Measurements from ENCODE around the gene C4orf36. TPM values are rescaled to one million over a fixed set of nuclear protein-coding genes. Genes with fewer than 3 reads are reported as not detected.

C4orf36 gene
- total RNA-seq, 1 donor from 2014 or later, result 8.6 TPM

DNA sequence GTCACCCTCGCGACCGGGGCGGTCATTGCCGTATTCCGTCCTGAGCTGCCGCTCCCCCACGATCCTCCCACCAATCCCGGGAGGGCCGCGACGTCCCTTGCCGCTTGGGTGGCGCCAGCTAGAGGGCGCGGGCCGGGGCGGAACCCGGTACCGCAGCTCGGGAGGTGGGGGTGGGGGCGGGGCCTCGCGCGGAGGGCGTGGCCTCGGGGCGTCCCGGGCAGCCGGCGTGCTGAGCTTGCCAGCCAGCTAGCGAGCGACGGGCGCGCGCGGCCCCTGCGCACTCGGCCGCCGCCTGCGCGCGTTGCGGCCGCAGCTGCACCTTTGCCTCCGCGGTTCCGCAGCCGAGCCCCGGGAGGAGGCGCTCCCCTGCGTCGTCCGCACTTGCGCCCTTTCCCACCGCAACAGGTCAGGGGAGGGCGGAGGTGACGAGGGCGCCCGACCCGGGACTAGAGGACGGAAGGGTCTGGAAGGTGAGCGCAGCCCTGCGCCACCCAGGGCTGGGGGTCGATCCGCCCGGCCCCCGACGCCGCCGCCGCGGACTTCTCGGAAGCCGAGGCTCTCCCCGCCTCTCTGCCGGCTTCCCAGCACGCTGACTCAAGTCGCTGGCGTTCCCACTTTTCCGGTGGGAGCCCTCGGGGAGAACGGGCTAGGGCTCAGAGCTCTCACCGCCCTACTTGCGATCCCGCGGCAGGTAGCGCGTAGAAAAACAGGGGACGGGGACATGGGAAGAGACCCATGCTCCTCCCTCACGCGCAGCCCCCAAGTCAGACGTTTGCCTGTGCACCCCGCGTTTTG lies 42.7 kb upstream of the C4orf36 start, which contains the start of gene AFF1:
TSS of gene AFF1 (plus strand) at position 241 of the 795 bp plus-strand sequence. CDS start 13,523 bp downstream, outside the sequence.
- Mint-ChIP-seq H3K27ac (peak within 1 kb of the TSS; percentile 40), H3K4me1 (peaks cover 27% of the 10 kb centered on the region), H3K9me3 (no peaks in the 10 kb centered on the region), H3K4me3 (peak within 1 kb of the TSS; percentile 93), H3K27me3 (ENCODE audit: insufficient read depth, low read depth) (peaks cover 19% of the 10 kb centered on the region), H3K36me3 (no peaks in the 10 kb centered on the region)
- peak; percentile 94 for DNase-seq (ENCODE audit: low spot score)
- Histone ChIP-seq H3K4me1 (peaks cover 25% of the 10 kb centered on the region), H2AFZ (replicated peaks) (peak within 1 kb of the TSS; percentile 91), H3K36me3 (no peaks in the 10 kb centered on the region), H3K9ac (peak within 1 kb of the TSS; percentile 7), H3K79me2 (ENCODE audit: low read depth) (peaks cover 47% of the 10 kb centered on the region), H3K9me3 (ENCODE audit: low read depth) (no peaks in the 10 kb centered on the region), H3K27me3 (peaks cover 18% of the 10 kb centered on the region), H3K27ac (no peak within 1 kb of the TSS), H3K4me2 (peak within 1 kb of the TSS; percentile 94), H3K4me3 (peak within 1 kb of the TSS; percentile 78), H3F3A (ENCODE audit: low read depth) (peaks cover 30% of the 10 kb centered on the region), H4K20me1 (ENCODE audit: low read depth) (no peaks in the 10 kb centered on the region)
- TF ChIP-seq, protein P1, sequence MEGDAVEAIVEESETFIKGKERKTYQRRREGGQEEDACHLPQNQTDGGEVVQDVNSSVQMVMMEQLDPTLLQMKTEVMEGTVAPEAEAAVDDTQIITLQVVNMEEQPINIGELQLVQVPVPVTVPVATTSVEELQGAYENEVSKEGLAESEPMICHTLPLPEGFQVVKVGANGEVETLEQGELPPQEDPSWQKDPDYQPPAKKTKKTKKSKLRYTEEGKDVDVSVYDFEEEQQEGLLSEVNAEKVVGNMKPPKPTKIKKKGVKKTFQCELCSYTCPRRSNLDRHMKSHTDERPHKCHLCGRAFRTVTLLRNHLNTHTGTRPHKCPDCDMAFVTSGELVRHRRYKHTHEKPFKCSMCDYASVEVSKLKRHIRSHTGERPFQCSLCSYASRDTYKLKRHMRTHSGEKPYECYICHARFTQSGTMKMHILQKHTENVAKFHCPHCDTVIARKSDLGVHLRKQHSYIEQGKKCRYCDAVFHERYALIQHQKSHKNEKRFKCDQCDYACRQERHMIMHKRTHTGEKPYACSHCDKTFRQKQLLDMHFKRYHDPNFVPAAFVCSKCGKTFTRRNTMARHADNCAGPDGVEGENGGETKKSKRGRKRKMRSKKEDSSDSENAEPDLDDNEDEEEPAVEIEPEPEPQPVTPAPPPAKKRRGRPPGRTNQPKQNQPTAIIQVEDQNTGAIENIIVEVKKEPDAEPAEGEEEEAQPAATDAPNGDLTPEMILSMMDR (IDR thresholded peaks at IDR 0.05), result peak; percentile 48
- TF ChIP-seq EZH2phosphoT487 (IDR thresholded peaks at IDR 0.05) (no peak), EZH2 (IDR thresholded peaks at IDR 0.05) (no peak)

DNA sequence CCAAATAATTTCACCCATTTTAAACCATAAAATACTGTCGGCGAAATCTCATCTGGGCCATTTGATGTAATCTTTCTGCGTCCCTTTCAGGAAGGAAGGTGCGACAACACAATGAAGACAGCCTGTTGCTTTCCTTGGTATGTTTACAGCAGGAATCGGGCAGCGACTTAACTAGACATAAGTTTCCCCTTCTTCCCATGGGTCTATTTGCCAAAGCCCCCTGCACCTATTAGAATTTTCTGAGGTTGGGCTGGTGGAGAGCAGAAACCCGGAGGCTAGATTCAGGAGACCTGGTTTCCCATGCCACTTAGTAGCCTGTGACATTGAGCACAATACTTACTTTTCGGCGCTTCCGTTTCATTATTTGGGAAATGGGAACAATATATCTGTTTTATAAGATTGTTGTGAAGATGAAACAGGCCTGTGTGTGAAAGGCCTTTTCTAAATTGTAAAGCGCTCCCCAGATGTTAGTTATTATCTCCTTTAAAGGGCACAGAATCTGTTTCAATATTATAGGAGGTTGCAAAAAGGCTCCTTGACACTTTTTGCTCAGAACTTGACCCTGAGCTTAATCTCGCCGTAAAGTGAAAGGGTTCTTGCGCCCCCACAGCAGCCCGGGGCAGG lies 42.0 kb upstream of the C4orf36 start:
- Histone ChIP-seq H3K4me1 (peaks cover 18% of the 10 kb centered on the region), H3K9me3 (ENCODE audit: low read depth) (no peaks in the 10 kb centered on the region), H4K20me1 (ENCODE audit: low read depth) (no peaks in the 10 kb centered on the region), H3K4me2 (peak overlapping the region; percentile 94), H3K4me3 (peak overlapping the region; percentile 78), H2AFZ (replicated peaks) (no peak overlapping the region), H3K36me3 (no peaks in the 10 kb centered on the region), H3K27ac (no peak overlapping the region), H3F3A (ENCODE audit: low read depth) (peaks cover 30% of the 10 kb centered on the region), H3K9ac (no peak overlapping the region), H3K79me2 (ENCODE audit: low read depth) (peaks cover 40% of the 10 kb centered on the region), H3K27me3 (peaks cover 18% of the 10 kb centered on the region)
- H3K9me3 Mint-ChIP-seq, result no peaks in the 10 kb centered on the region
- peaks cover 27% of the 10 kb centered on the region for H3K4me1 Mint-ChIP-seq
- peaks cover 16% of the 10 kb centered on the region for H3K27me3 Mint-ChIP-seq (ENCODE audit: insufficient read depth, low read depth)
- no peak for TF ChIP-seq EZH2phosphoT487 (IDR thresholded peaks at IDR 0.05)
- TF ChIP-seq, protein P1 (IDR thresholded peaks at IDR 0.05), result no peak
- no peak for TF ChIP-seq EZH2 (IDR thresholded peaks at IDR 0.05)
- H3K36me3 Mint-ChIP-seq, result no peaks in the 10 kb centered on the region
- H3K4me3 Mint-ChIP-seq, result peak overlapping the region; percentile 87
- H3K27ac Mint-ChIP-seq, result no peak overlapping the region
- peak; percentile 35 for DNase-seq (ENCODE audit: low spot score)

DNA sequence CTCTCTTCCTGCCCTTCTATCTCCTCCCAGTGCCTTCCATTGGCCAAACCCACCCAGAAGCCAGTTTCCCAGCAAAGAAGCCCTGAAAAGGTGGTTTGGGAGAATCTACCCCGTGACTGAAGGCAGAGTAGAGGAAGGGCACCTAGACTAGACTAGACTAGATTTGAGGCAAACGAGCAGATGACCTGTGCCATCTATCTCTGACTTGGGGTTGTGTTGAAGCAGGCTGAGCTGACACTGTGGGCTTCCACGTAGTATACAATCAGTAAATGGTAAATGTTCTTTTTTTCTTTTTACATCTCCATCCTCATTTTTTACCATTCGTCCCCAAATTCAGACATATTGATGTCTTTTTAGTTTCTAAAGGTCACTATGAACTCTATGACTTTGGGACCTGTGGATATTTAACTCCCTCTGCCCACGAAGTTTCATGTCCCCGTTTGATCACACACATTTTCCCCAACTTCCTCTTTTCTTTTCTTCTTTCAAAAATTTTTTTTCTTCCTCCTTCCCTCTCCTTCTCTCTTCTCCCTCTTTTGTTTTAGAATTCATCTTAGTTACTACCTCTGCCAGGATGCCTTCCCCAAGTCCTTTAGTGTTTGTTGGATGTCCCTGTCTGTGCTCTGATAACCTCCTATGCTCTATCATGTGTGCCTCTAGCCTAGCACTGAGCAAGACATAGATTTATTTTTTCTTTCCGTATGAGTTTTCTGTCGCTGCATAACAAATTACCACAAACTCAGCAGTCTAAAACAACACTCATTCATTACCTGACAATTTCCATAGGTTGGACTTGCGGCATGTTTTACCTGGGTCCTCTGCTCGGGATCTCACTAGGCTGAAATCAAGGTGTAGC lies 36.4 kb upstream of the C4orf36 start:
- no peaks in the 10 kb centered on the region for H3K36me3 ChIP-seq
- no peak overlapping the region for H3K27ac ChIP-seq
- no peak overlapping the region for H3K9ac ChIP-seq
- DNase-seq (ENCODE audit: low spot score), result no peak
- no peaks in the 10 kb centered on the region for H3K4me1 ChIP-seq
- no peaks in the 10 kb centered on the region for H4K20me1 ChIP-seq (ENCODE audit: low read depth)
- H3K4me3 ChIP-seq, result no peak overlapping the region
- no peak overlapping the region for H3K4me2 ChIP-seq
- Mint-ChIP-seq H3K9me3 (no peaks in the 10 kb centered on the region), H3K36me3 (no peaks in the 10 kb centered on the region), H3K27ac (no peak overlapping the region), H3K4me1 (no peaks in the 10 kb centered on the region), H3K4me3 (no peak overlapping the region), H3K27me3 (ENCODE audit: insufficient read depth, low read depth) (peaks cover 2% of the 10 kb centered on the region)
- H2AFZ ChIP-seq (replicated peaks), result no peak overlapping the region
- no peaks in the 10 kb centered on the region for H3K79me2 ChIP-seq (ENCODE audit: low read depth)
- H3K9me3 ChIP-seq (ENCODE audit: low read depth), result no peaks in the 10 kb centered on the region
- TF ChIP-seq, protein P1 (IDR thresholded peaks at IDR 0.05), result no peak
- TF ChIP-seq EZH2 (IDR thresholded peaks at IDR 0.05) (no peak), EZH2phosphoT487 (IDR thresholded peaks at IDR 0.05) (no peak)
- peaks cover 8% of the 10 kb centered on the region for H3K27me3 ChIP-seq
- peaks cover 5% of the 10 kb centered on the region for H3F3A ChIP-seq (ENCODE audit: low read depth)
